Neural crest cell (in vitro differentiated cells): ENCODE measurements around the gene FALEC. TPM values are rescaled to one million over a fixed set of nuclear protein-coding genes. Genes with fewer than 3 reads are reported as not detected.
A peak's percentile ranks its signal among the peaks of the same experiment; 100 is the strongest.

Experiments
- DNase-seq: peaks from one replicate; pipeline ENCODE4 v3.0.0; 2021; ENCODE audit warnings: low read depth, mixed read lengths, low spot score
- H3K27ac Mint-ChIP-seq: one replicate; pipeline ENCODE4 v1.8.0; 2021; ENCODE audit warnings: mild to moderate bottlenecking, mixed read lengths; ENCODE audit not compliant: unreplicated experiment
- H3K27me3 Mint-ChIP-seq: 2 replicates; pipeline ENCODE4 v1.8.0; 2021; ENCODE audit warnings: low read depth, mild to moderate bottlenecking, mixed read lengths
- H3K36me3 Mint-ChIP-seq: 2 replicates; pipeline ENCODE4 v1.8.0; 2021; ENCODE audit warnings: low read depth, mild to moderate bottlenecking, mixed read lengths
- H3K4me1 Mint-ChIP-seq: 2 replicates; pipeline ENCODE4 v1.8.0; 2021; ENCODE audit warnings: mixed read lengths
- H3K4me3 Mint-ChIP-seq: one replicate; pipeline ENCODE4 v1.8.0; 2021; ENCODE audit warnings: mild to moderate bottlenecking, mixed read lengths
- H3K9me3 Mint-ChIP-seq: 2 replicates; pipeline ENCODE4 v1.8.0; 2021; ENCODE audit warnings: mixed read lengths
- CTCF ChIP-seq: fragments of 200-600 bp; sonication (generic); conservative IDR thresholded peaks from 2 replicates; pipeline ENCODE4 v1.5.0; 2021; ENCODE audit warnings: antibody characterized with exemption, mild to moderate bottlenecking
- total RNA-seq: library from RNA; stranded (reverse); gene quantifications from 2 replicates; pipeline ENCODE4 v1.2.1, GENCODE V29; 2021

The FALEC gene
- total RNA-seq, 1 donor from 2014 or later = 1.3 TPM

DNA sequence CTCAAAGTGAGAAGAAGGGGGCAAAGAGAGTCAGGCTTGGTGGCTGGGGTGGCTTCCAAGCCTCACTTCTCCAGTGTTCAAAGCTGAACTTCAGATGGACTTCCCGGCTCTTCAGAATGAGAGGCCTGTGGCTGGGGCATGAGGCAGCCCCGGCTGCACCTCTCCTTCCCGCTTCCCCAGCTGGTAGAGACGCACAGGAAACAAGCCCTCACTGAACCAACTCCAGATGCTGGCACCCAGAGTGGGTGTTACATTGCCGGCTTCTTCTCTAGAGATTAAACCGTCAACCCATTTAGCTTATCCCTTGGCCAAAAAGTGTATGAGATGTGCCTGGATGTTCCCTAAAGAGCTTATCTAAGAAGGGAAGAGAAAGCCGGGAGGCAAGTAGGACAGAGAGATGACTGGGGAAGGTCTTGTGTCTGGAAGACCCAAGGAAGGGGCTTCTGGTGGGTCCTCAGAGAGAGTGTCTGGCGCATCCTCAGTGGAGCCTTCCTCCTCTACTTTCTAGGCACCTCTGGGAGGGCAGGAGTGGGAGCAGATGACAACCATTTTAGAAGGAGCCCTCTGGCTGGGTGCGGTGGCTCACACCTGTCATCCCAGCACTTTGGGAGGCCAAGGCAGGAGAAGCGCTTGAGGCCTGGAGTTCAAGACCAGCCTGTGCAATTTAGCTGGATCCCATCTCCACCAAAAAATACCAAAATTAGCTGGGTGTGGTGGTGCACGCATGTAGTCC is 35.7 kb downstream of the FALEC start:
- H3K27me3 Mint-ChIP-seq = peaks cover 28% of the 10 kb centered on the region
- DNase-seq = no peak
- no peaks in the 10 kb centered on the region for H3K9me3 Mint-ChIP-seq
- H3K27ac Mint-ChIP-seq = no peak overlapping the region
- H3K4me1 Mint-ChIP-seq = peaks cover 21% of the 10 kb centered on the region
- no peaks in the 10 kb centered on the region for H3K36me3 Mint-ChIP-seq
- no peak for TF ChIP-seq CTCF
- peak overlapping the region; percentile 41 for H3K4me3 Mint-ChIP-seq

DNA sequence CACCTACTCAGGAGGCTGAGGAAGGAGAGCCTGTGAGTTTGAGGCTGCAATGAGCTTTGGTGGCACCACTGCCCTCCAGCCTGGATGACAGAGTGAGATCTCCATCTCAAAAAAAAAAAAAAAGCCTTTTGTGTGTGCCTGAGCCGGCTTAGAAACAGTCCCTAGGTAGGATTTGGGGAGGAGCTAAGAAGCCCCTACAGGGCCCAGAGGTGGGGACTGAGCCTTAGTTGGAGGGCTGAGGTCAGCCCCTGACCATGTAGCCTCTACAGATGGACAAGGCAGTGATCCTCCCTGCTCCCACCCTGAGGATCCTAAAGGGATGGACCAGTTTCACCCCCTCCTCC is 36.2 kb downstream of the FALEC start:
- H3K36me3 Mint-ChIP-seq = no peaks in the 10 kb centered on the region
- H3K4me3 Mint-ChIP-seq = no peak overlapping the region
- DNase-seq = no peak
- no peak for TF ChIP-seq CTCF
- H3K27me3 Mint-ChIP-seq = peaks cover 25% of the 10 kb centered on the region
- no peaks in the 10 kb centered on the region for H3K9me3 Mint-ChIP-seq
- H3K27ac Mint-ChIP-seq = no peak overlapping the region
- H3K4me1 Mint-ChIP-seq = peaks cover 21% of the 10 kb centered on the region

- H3K36me3 Mint-ChIP-seq = no peaks in the 10 kb centered on the region
- H3K4me3 Mint-ChIP-seq = peak overlapping the region; percentile 64
- H3K27me3 Mint-ChIP-seq = peaks cover 22% of the 10 kb centered on the region
- H3K27ac Mint-ChIP-seq = no peak overlapping the region
- DNase-seq = no peak
- TF ChIP-seq CTCF = no peak
- no peaks in the 10 kb centered on the region for H3K9me3 Mint-ChIP-seq
- H3K4me1 Mint-ChIP-seq = peaks cover 21% of the 10 kb centered on the region
Measured at GRCh38 chr1:150552128-150552910, 36.8 kb downstream of the FALEC start.

GRCh38 chr1:150552911-150553289 is 37.3 kb downstream of the FALEC start:
- DNase-seq = no peak
- H3K27ac Mint-ChIP-seq = no peak overlapping the region
- H3K4me3 Mint-ChIP-seq = peak overlapping the region; percentile 64
- H3K4me1 Mint-ChIP-seq = peaks cover 21% of the 10 kb centered on the region
- H3K27me3 Mint-ChIP-seq = peaks cover 22% of the 10 kb centered on the region
- no peaks in the 10 kb centered on the region for H3K36me3 Mint-ChIP-seq
- TF ChIP-seq CTCF = no peak
- no peaks in the 10 kb centered on the region for H3K9me3 Mint-ChIP-seq

GRCh38 chr1:150553392-150554085 is 38.0 kb downstream of the FALEC start:
- Mint-ChIP-seq H3K9me3 (no peaks in the 10 kb centered on the region), H3K27me3 (peaks cover 20% of the 10 kb centered on the region), H3K4me1 (peaks cover 19% of the 10 kb centered on the region), H3K4me3 (peak overlapping the region; percentile 66), H3K36me3 (no peaks in the 10 kb centered on the region), H3K27ac (no peak overlapping the region)
- TF ChIP-seq CTCF = no peak
- no peak for DNase-seq
